Urinary bladder (tissue), 4 donors: ENCODE data around the gene RHPN2. TPM values are rescaled to one million over a fixed set of nuclear protein-coding genes. Genes with fewer than 3 reads are reported as not detected.
"Not testable (repeated sequence)": the region's sequence is repeated elsewhere in the genome, so short reads cannot be mapped to it uniquely, and the experiment has no call there.

Experiments
- DNase-seq: peaks from one replicate; pipeline ENCODE4 v3.0.0-alpha.2; 2015; ENCODE audit errors: extremely low spot score
- H3K27ac ChIP-seq: one replicate; pipeline ENCODE4 v1.5.1; 2013; ENCODE audit warnings: low read depth, mild to moderate bottlenecking, moderate library complexity
- H3K36me3 ChIP-seq: one replicate; pipeline ENCODE4 v1.6.1; 2013; ENCODE audit warnings: mild to moderate bottlenecking, moderate library complexity; ENCODE audit not compliant: insufficient read depth
- H3K4me1 ChIP-seq: one replicate; pipeline ENCODE4 v1.6.1; 2013; ENCODE audit warnings: mild to moderate bottlenecking, moderate library complexity; ENCODE audit not compliant: insufficient read depth
- H3K4me3 ChIP-seq: one replicate; pipeline ENCODE4 v1.5.1; 2013; ENCODE audit warnings: low read depth, low read length
- WGBS: extraction: QIAGEN DNeasy Blood & Tissue Kit; methylation state at CpG from one replicate; pipeline ENCODE4 v1.1.7; 2013; 5-methylcytosine and 5-hydroxymethylcytosine counted together
- polyA plus RNA-seq: library from polyadenylated mRNA; stranded (reverse); fragments of 200-250 nt; gene quantifications from one replicate; pipeline ENCODE4 v1.2.3, GENCODE V29; 2013
- total RNA-seq: library from RNA; depleted of rRNA; stranded (reverse); fragments of >200 nt; gene quantifications from one replicate; pipeline ENCODE4 v1.2.3, GENCODE V29; 2014
- donor health status: healthy with polysubstance abuse.
- donor health status: healthy.

RHPN2 gene
- total and polyA plus RNA-seq, 2 donors: 1.8 to 3.5 TPM

DNA sequence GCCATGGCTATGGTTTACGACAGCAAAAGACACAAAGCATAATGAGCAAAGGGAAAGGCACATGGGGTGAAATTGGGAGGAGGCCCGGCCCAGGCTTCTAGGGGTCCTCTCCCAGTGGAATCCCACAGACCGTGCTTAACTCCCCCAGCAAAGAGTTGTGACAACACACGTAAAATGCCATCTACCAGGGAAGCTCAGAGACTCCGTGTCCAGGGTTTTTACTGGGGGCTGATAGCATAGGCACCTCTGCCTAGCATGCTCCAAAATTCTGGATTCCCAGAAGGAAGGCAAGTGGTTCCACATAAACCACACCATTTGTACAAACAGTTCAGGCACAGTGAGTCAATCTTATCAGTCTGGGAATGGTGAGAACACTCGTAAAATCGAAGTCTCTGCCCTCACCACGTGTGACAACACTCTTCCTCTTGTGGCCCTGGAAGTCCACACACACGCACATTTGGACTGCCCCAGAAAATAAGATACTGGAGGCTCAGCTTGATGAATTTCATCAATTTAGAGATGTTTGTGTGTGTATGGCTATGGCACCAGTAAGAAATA, 34.9 kb downstream of the RHPN2 start:
- WGBS: 86% methylated on average over 9 of the region's 9 CpGs
- no peak for DNase-seq
- Histone ChIP-seq H3K36me3 (no peaks in the 10 kb centered on the region), H3K27ac (no peak overlapping the region), H3K4me3 (no peak overlapping the region), H3K4me1 (no peaks in the 10 kb centered on the region)

DNA sequence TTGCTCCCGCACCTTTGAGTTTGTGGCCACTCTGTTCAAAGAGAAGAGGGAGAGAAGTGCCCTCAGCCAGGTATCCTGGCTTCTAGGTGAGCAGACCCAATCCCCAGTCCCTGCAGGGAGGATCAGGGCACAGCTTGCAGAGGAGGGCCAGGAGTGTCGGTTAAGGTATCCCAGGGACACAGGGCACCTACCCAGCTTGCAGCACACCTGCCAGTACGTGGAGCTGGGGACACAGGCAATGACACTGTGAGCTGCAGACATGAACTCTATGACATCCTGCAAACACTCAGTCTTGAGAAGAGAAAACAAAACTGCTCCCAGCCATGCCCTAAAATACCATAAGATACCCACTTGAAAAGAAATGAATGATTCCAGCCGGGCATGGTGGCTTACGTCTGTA, 38.1 kb downstream of the RHPN2 start:
- H3K36me3 ChIP-seq: not testable (repeated sequence)
- 94% methylated on average over 5 of the region's 5 CpGs for WGBS

DNA sequence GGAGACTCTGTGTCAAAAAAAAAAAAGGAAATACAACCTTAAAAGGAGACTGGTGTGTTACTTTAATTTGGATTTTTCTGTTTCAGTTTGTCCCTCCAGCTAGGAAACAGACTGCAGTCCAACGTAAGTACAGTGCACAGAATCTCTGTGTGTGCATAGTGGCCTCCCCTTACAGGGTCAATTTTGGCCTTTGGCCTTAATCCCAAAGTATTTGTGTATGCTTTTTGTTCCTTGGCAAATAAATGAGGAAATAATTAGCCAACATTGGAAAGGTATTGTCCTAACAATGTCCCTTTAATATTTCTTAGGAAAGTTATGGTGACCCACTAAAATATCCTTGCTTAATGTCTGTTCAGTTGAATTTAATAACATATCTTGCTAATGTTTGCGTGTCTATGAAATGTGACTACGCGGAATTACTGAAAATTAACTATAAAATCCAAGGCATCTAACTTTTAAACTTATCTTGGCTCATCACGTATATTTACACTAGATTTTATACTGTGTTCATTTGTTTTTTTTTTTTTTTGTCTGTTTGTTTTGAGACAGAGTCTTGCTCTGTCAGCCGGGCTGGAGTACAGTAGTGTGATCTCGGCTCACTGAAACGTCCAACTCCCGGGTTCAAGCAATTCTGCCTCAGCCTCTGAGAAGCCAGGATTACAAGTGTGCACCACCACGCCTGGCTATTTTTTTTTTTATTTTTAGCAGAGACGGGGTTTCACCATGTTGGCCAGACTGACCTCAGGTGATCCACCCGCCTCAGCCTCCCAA, 39.0 kb downstream of the RHPN2 start:
- not testable (repeated sequence) for H3K27ac ChIP-seq, H3K4me1 ChIP-seq, H3K4me3 ChIP-seq, H3K36me3 ChIP-seq, DNase-seq
- 84% methylated on average over 12 of the region's 12 CpGs for WGBS

More for the DNA sequence above, 38.1 kb downstream of the RHPN2 start:
- DNase-seq, H3K4me1 ChIP-seq, H3K4me3 ChIP-seq, H3K27ac ChIP-seq: not testable (repeated sequence)

DNA sequence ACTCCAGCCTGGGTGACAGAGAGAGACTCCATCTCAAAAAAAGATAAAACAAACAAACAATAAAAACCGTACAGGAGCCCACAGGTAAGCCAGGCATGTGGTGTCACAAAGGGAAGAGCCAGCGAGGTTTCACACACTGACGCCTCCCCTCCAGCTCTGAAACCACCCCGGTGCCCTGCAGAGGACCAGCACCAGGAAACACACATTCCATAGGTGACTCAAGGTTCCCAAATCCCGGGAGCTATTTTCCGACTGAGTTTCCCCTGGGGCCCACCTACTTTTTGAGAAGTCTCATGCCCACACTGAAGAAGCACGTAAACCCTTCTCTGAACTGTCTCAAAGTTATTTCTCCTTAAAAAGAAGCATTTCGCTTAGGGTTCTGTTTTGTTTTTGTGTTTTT, 40.3 kb downstream of the RHPN2 start:
- Histone ChIP-seq H3K4me1 (no peaks in the 10 kb centered on the region), H3K4me3 (no peak overlapping the region), H3K36me3 (no peaks in the 10 kb centered on the region), H3K27ac (no peak overlapping the region)
- 88% methylated on average over 8 of the region's 8 CpGs for WGBS
- DNase-seq: no peak

DNA sequence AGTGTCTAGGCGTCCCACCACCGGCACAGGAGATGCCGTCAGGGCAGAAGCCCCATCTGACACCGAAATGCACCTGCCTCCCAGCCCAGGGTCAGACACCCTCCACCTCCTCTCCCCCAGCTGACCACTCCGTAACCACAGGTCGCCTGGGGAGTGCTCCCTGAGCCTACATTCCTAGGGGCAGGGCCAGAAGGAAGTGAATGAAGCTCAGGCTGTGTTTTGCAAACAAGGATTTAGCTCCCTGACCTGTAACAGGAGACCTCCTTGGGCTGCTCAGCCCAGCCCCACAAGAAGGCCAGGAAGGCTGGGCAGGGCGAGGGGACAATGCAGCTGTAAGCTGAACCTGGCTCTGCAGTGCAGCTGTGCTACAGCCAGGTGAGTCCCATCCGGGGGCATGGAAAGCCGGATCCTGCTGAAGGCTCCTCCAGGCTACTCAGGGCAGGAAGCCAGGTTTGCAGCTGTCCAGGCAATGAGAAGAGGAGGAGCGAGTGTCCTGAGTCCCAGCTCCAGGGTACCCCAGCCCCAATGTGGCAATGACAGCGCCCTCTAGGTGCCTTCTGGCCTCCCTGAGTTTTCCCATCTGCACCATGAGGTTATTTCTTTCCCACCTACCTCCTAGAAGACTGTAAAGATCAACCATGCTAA, 42.1 kb downstream of the RHPN2 start:
- no peaks in the 10 kb centered on the region for H3K36me3 ChIP-seq
- no peaks in the 10 kb centered on the region for H3K4me1 ChIP-seq
- no peak overlapping the region for H3K4me3 ChIP-seq
- 50% methylated on average over 11 of the region's 11 CpGs for WGBS
- DNase-seq: no peak
- H3K27ac ChIP-seq: no peak overlapping the region

DNA sequence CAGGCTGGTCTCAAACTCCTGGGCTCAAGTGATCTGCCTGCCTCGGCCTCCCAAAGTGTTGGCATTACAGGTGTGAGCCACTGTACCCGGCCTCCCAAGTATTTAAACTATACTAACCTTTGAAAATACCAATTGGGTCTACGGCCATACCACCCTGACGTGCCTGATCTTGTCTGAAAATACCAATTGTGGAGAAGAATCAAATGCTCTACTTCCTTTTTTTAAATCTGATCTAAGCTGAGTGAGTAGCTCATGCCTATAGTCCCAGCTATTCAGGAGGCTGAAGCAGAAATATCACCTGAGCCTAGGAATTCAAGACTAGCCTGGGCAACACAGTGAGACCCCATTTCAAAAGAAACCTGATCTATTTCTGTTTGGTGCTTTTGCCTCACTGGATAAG, 53.8 kb downstream of the RHPN2 start:
- 89% methylated on average over 4 of the region's 4 CpGs for WGBS
- H3K36me3 ChIP-seq, H3K4me1 ChIP-seq, H3K27ac ChIP-seq, H3K4me3 ChIP-seq, DNase-seq: not testable (repeated sequence)

DNA sequence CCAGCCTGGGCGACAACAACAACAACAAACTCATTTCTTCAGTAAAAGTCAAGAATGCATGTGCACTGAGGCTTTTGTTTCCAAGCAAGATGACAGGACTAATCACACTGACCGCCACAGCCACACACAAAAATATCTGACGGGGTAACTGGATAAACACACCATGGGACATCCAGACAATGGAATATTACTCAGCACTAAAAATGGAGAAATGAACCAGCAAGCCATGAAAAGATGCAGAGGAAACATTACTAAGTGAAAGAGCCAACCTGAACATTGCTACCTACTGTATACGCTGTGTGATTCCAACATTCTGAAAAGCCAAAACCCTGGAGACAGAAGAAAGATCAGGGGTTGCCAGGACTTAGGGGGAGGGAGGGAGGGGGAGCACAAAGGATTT, 56.0 kb downstream of the RHPN2 start:
- Histone ChIP-seq H3K27ac (no peak overlapping the region), H3K36me3 (no peaks in the 10 kb centered on the region), H3K4me3 (no peak overlapping the region), H3K4me1 (no peaks in the 10 kb centered on the region)
- WGBS: 96% methylated on average over 4 of the region's 4 CpGs
- no peak for DNase-seq

DNA sequence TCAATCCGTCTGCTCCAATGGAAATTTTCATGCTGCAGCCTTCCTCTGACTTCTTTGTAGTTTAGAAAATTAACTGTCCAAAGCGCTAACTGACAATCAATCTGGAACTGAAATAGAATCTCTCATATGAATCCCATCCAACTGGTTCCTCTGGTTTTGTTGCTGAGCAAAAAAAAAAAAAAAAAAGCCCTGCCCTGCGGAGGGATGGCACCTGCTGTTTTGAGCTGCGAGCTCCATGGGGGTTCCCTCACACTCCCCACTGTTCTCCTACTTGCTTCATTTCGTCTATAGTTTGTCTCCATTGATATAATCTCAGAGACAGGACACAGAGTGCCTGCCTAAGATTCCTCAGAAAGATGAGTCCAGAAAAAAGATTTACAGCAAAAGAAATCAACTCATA, 59.2 kb downstream of the RHPN2 start:
- no peak overlapping the region for H3K27ac ChIP-seq

DNA sequence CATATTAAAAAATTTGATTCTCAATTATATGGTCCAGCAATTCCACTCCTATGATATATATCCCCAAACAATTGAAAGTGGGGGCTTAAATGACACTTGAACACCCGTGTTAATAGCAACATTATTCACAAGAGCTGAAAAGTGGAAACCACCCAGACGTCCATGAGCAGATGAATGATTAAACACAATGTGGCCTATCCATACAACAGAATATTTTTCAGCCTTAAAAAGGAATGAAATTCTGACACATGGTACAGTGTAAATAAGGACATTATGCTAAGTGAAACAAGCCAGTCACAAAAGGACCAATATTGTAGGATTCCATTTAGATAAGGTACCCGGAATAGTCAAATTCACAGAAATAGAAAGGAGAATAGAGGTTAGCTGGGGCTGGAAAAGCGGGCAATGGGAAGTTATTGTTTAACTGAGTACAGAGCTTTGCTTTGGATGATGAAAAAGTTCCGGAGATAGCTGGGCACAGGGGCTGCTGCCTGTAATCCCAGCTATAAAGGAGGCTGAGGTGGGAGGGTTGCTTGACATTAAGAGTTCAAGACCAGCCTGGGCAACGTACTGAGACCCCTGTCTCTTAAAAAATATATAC, 61.2 kb downstream of the RHPN2 start:
- DNase-seq, H3K27ac ChIP-seq, H3K4me1 ChIP-seq, H3K4me3 ChIP-seq, H3K36me3 ChIP-seq: not testable (repeated sequence)
- 73% methylated on average over 6 of the region's 6 CpGs for WGBS

More for the DNA sequence above, 59.2 kb downstream of the RHPN2 start:
- no peaks in the 10 kb centered on the region for H3K36me3 ChIP-seq
- H3K4me3 ChIP-seq: no peak overlapping the region
- DNase-seq: peak; percentile 6
- no peaks in the 10 kb centered on the region for H3K4me1 ChIP-seq
- WGBS: 71% methylated on average over 5 of the region's 5 CpGs

DNA sequence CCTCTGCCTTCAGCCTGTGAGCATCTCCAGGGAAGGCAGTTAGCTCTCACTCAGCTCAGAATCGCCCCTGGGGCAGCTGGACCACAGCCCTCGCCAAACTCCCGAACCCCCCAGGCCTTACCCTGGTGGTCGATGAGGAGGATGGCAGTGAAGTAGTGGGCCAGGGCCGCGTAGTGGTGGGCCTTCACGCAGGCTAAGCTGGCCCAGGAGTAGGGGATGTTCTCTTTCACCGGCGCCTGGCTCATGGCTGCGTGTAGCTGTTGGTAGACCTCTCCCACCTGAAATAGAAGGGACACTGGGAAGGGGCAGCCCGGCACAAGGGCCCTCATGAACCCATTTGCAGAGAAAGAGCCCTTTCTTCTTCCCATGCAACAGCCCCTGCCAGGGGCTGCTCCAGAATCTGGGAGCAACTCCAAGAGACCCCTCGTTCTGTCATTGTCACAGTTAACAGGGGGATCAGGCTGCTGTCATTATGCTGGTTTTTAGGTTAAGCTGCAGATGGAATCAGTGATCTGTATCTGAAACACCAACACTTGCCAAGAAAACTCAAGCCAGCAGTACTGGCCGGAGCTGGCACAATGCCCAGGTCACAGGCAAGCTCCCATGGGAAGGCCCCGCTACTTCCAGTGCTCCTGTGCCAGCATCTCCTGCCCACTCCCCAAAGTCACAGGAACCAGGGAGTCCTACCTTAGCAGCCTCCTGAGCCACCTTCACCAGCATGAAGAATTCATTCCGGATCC, 62.4 kb downstream of the RHPN2 start:
- H3K27ac ChIP-seq, H3K4me3 ChIP-seq, H3K4me1 ChIP-seq, DNase-seq, H3K36me3 ChIP-seq: not testable (repeated sequence)
- WGBS: 77% methylated on average over 15 of the region's 15 CpGs

DNA sequence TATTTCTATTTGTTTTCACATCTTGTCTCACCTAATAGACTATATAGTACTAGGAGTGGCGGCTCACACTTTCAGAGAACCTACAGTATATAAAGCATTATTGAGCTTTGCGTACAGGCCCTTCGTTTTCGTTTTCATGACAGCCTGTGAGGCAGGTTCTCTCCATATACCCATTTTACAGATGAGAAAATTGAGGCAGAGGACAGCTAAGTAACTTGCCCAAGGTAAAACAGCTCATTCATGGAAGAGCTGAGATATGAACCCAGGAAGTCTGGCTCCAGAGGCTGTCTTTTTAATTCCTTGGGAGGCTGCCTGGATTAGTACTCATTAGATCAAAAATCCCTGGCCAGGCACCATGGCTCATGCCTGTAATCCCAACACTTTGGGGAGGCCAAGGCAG, 63.8 kb downstream of the RHPN2 start:
- H3K4me3 ChIP-seq: no peak overlapping the region
- no peak overlapping the region for H3K27ac ChIP-seq
- WGBS: 91% methylated on average over 4 of the region's 4 CpGs
- H3K36me3 ChIP-seq: no peaks in the 10 kb centered on the region
- no peaks in the 10 kb centered on the region for H3K4me1 ChIP-seq
- no peak for DNase-seq

DNA sequence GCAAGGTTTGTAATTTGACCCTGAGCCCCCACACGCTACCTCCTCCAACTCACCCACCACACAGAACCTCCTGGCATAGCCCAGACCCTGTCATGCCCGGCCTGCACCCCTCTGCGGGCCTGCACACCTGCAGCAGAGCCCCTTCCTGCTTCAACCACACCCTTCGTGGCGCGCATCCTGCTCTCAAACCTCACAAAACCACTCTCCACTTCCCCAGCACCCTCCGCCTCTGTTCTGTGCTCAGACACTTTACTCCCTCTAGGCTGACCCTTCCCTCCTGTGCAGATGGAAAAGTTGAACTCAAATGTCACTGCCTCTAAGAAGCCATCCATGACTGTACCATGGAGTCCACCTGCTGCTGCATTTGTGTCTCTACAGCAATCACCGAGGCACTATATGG, 64.2 kb downstream of the RHPN2 start:
- 85% methylated on average over 8 of the region's 8 CpGs for WGBS
- Histone ChIP-seq H3K4me3 (no peak overlapping the region), H3K4me1 (no peaks in the 10 kb centered on the region), H3K27ac (no peak overlapping the region), H3K36me3 (no peaks in the 10 kb centered on the region)
- no peak for DNase-seq

DNA sequence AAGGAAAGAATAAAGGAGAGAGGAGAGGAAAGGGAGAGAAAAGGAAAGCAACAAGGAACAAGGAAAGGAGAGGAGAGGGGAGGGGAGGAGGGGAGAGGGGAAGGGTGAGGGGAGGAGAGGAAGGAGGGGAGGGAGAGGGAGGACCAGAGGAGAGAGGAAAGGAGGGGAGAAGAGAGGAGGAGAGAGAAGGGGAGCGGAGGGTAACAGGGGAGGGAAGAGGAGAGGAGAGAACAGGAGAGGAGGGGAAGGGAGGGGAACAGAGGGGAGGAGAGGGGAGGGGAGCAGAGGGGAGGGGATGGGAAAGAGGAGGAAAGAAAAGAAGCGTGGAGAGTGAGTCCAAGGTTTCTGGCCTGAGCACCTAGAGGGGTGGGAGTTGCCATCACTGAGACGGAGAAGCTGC, 66.0 kb downstream of the RHPN2 start:
- H3K27ac ChIP-seq: no peak overlapping the region
- 77% methylated on average over 3 of the region's 3 CpGs for WGBS
- no peaks in the 10 kb centered on the region for H3K4me1 ChIP-seq
- no peaks in the 10 kb centered on the region for H3K36me3 ChIP-seq
- H3K4me3 ChIP-seq: no peak overlapping the region
- no peak for DNase-seq
